Stimulated activated naive CD8-positive, alpha-beta T cell treated with anti-CD3 and anti-CD28 coated beads, Interleukin-15, Interleukin-2, amounts not matched to agents 100 U/mL and 50 U/mL, for 24 hours (primary cell): ENCODE data around the gene PCBP3.

ENCODE experiments used
- ATAC-seq: fragments of 150-1000 bp; cut with Tn5 transposase; one replicate; pipeline ENCODE4 v1.10.0; 2021
- DNase-seq: peaks from one replicate; pipeline ENCODE4 v3.0.0; 2021

The PCBP3 gene

GRCh38 chr21:45982092-45982757, 338.7 kb downstream of the PCBP3 start:
- peak; percentile 4 for ATAC-seq
- no peak for DNase-seq

- DNase-seq, result no peak
Measured at GRCh38 chr21:45982758-45983648, 339.5 kb downstream of the PCBP3 start.

GRCh38 chr21:45983649-45983965, 340.1 kb downstream of the PCBP3 start:
- ATAC-seq (no peak), DNase-seq (no peak)

More at GRCh38 chr21:45982758-45983648, 339.5 kb downstream of the PCBP3 start:
- ATAC-seq, result no peak

DNA sequence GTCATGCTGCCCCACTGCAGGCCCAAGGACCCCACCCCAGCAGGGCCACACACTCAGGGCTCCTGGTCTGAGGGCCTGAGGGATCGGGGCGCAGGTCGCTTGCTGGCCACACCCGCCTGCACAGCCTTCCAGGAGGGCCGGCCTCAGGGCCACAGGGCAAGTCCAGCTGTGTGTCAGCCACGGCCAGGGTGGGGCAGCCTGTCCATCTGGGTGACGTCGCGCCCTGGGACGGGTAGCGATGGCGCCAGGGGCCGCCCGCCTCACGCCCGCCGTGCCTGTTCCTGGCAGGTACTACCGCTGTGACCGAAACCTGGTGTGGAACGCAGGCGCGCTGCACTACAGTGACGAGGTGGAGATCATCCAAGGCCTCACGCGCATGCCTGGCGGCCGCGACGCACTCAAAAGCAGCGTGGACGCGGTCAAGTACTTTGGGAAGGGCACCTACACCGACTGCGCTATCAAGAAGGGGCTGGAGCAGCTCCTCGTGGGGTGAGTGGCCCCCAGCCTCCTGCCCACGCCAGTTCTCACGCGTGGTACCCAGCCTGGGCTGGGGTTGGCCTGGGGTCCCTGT, 340.5 kb downstream of the PCBP3 start:
- DNase-seq, result no peak
- ATAC-seq, result no peak

DNA sequence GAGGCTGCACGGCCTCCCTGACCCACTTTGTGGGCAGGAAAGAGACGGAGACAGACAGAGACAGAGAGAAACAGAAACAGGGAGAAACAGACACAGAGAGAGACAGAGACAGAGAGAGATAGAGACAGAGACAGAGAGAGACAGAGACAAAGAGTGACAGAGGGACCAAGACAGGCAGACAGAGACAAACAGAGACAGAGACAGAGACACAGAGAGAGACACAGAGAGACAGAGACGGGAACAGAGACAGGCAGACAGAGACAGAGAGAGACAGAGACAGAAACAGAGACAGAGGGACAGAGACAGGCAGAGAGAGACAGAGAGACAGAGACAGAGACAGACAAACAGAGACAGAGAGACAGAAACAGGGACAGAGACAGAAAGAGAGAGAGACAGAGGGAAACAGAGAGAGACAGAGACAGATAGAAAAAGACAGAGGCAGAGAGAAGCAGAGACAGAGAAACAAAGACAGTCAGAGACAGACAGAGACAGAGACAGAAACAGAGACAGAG, 341.1 kb downstream of the PCBP3 start:
- DNase-seq (no peak), ATAC-seq (no peak)

GRCh38 chr21:45985471-45986315, 342.2 kb downstream of the PCBP3 start:
- DNase-seq (no peak), ATAC-seq (no peak)

GRCh38 chr21:45986316-45987051, 343.0 kb downstream of the PCBP3 start:
- no peak for DNase-seq
- ATAC-seq, result no peak

DNA sequence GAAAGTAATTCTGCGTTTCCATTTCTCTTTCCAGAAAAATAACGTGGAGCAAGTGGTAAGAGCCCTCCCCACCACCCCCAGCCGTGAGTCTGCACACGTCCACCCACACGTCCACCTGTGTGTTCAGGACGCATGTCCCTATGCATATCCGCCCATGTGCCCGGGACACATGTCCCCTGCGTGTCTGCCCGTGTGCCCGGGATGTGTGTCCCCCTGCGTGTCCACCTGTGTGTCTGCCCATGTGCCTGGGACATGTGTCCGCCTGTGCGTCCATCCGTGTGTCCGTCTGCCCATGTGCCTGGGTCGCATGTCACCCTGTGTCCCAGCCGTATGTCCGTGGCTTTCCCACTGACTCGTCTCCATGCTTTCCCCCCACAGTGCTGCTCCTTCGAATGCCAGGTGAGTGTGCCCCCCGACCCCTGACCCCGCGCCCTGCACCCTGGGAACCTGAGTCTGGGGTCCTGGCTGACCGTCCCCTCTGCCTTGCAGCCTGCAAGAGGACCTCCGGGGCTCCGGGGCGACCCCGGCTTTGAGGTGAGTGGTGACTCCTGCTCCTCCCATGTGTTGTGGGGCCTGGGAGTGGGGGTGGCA, 343.7 kb downstream of the PCBP3 start:
- no peak for DNase-seq

DNA sequence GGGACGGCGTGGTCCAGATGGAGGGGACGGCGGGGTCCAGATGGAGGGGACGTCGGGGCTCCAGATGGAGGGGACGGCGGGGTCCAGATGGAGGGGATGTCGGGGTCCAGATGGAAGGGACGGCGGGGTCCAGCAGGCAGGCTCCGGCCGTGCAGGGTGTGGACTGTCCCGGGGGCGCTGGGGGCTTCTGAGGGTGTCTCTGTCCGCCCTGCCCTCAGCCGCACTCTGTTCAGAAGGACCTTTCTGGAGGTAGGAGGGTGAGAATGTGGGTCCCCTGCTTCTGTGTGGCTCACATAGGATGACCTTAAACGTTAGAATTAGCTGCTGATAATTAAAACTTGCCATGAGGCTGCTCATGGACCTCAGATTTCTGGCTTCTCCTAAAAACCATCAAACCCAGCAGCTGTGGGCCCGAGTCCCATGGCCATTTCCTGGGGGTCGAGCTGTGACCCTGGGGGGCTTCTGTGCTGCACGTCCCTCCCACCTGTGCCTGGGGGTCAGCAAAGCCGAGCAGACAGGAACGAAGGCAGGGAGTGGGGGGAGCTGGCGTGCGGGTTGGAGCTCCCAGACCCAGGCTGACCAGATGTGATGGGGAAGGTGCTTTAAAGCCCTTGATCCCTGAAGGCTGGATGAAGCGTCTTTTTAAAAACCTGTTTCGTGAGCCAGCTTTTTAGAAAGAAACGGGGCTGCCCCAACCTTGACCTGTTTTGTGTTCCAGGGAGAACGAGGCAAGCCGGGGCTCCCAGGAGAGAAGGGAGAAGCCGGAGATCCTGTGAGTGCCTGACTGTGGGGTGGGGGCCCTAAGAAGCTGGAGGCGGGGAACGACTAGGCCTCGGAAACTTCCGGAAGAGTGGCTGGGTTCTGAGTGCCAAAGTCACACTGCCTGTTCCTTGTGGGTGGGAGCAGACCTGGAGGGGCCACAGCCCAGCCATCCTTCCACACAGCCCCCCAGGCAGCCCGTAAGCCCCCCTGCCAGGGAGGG, 345.1 kb downstream of the PCBP3 start:
- DNase-seq, result no peak
- ATAC-seq, result no peak

More for the DNA sequence above, 343.7 kb downstream of the PCBP3 start:
- no peak for ATAC-seq

DNA sequence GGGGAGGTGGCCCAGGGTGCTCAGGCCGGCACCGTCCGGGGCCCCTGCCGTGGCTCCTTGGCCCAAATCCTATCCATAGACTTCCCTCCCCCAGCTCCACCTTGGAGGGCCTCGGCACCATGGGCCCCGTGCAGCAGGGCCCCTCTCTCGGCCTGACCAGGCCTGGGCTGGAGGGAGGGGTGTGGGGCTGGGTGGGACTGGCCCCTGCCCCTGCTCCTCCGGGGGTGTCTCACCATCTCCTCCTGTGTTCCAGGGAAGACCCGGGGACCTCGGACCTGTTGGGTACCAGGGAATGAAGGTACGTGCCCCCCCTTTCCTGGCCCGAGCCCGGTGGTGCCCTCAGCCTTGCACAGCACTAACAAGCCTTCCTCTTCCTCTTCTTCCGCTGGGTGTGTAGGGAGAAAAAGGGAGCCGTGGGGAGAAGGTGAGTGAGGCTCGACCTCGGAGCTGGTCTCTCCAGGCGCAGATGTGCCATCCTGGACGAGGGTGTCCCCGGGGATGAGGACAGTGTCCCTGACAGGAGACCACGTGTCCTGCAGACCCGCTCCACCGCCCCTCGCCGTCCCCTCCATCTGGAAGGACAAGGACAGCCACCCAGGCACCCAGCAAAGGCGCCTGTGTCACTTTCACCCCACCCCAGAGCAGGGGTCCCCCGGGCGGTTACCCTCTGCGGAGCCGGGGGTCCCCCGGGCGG, 346.0 kb downstream of the PCBP3 start:
- ATAC-seq (no peak), DNase-seq (no peak)

DNA sequence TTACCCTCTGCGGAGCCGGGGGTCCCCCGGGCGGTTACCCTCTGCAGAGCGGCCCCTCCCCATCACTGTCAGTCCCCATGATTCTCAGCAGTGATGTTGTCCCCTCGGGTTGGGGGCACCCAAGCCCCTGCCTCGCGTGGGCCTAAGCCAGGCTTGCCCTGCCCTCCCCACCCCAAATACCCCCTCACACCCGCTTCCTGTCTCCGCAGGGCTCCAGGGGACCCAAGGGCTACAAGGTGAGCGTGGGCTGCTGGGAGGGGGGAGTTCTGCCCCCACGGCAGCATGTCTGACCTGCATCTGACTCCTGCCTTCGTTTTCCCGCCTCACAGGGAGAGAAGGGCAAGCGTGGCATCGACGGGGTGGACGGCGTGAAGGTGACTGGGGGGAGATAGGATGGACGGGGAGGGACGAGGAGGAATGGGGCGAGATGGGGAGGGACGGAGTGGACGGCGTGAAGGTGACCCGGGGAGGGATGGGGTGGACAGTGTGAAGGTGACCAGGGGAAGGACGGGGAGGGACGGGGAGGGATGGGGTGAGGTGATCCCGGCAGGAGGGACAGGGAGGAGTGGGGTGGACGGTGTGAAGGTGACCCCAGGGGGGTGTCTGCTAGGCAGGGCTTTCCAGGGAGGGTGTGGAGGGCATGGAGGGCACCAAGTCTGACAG, 346.7 kb downstream of the PCBP3 start:
- no peak for ATAC-seq
- no peak for DNase-seq

- ATAC-seq (no peak), DNase-seq (no peak)
Measured at GRCh38 chr21:45990741-45991605, 347.4 kb downstream of the PCBP3 start.

- no peak for DNase-seq
Measured at GRCh38 chr21:45991606-45992300, 348.2 kb downstream of the PCBP3 start.

More at GRCh38 chr21:45991606-45992300, 348.2 kb downstream of the PCBP3 start:
- no peak for ATAC-seq
